ENCODE measurements around the gene SLC49A3.
A peak's percentile ranks its signal among the peaks of the same experiment; 100 is the strongest.

The SLC49A3 gene

GRCh38 chr4:665751-666435, 23.1 kb downstream of the SLC49A3 start:
- no peak for DNase-seq (ENCODE audit: low read depth)

GRCh38 chr4:665381-665750, 23.6 kb downstream of the SLC49A3 start:
- DNase-seq (ENCODE audit: low read depth): no peak

DNA sequence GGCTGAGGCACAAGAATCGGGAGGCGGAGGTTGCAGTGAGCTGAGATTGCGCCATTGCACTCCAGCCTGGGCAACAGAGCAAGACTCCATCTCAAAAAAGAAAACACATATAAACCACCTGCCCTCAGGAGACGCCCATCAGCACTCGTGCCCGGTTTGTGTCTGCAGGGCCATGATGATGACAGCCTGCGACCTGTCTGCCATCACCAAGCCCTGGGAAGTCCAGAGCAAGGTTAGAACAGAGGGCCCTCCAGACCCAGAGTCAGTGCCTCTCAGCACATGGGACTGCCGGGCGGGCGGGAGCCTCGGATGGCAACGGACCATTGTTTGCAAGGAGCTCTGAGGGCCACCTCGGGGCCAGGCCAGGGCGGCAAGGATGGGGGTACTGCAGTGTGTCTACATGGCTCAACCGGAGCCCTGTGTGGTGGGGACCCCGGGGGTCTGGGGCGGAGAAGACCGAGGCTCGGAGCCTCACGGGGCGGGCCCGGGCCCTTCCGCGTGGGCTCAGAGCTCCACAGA, 24.2 kb downstream of the SLC49A3 start:
- no peak for DNase-seq (ENCODE audit: low read depth)

GRCh38 chr4:663438-664428, 25.2 kb downstream of the SLC49A3 start:
- DNase-seq (ENCODE audit: low read depth): peak; percentile 70

- no peak for DNase-seq (ENCODE audit: low read depth)
These were observed 25.9 kb downstream of the SLC49A3 start for GRCh38 chr4:663046-663437.

DNA sequence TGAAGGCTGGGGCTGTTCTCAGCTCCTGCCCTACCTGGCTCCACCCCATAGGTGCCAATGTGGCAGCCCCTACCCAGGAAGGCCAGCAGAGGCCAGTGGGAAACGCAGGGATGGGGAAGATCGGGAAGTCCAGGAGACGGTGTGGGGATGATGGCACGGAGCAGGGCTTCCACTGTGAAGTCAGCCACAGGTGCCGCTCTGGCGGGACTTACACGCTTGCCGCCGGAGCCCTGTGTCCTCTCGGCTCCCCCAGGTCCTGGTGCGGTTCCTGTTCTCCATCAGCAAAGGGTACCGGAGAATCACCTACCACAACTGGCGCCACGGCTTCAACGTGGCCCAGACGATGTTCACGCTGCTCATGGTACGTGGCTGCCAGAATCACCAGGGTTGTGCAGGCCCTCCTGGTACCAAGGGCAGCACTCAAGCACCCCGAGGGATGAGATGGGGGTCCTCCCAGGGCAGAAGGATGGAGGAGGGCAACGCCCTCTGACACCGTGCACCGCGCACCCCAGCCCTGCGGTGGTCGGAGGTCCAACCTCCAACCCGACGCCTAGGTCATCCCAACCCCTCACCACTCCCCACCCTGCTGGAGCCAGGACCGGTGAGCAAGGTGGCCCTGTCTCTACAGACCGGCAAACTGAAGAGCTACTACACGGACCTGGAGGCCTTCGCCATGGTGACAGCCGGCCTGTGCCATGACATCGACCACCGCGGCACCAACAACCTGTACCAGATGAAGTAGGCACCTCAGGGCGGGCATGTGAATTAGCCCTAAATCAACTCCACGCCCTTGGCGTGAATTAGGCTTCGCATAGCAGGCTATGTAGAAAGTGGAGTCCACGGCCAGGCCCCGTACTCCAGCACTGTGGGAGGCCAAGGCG, 26.8 kb downstream of the SLC49A3 start:
- DNase-seq (ENCODE audit: low read depth): no peak

- DNase-seq (ENCODE audit: low read depth): no peak
These were observed 27.7 kb downstream of the SLC49A3 start for GRCh38 chr4:661231-661630.

GRCh38 chr4:660401-660800, 28.6 kb downstream of the SLC49A3 start:
- no peak for DNase-seq (ENCODE audit: low read depth)

- DNase-seq (ENCODE audit: low read depth): no peak
These were observed 29.1 kb downstream of the SLC49A3 start for GRCh38 chr4:659851-660250.

- no peak for DNase-seq (ENCODE audit: low read depth)
These were observed 30.0 kb downstream of the SLC49A3 start for GRCh38 chr4:658681-659667.

DNA sequence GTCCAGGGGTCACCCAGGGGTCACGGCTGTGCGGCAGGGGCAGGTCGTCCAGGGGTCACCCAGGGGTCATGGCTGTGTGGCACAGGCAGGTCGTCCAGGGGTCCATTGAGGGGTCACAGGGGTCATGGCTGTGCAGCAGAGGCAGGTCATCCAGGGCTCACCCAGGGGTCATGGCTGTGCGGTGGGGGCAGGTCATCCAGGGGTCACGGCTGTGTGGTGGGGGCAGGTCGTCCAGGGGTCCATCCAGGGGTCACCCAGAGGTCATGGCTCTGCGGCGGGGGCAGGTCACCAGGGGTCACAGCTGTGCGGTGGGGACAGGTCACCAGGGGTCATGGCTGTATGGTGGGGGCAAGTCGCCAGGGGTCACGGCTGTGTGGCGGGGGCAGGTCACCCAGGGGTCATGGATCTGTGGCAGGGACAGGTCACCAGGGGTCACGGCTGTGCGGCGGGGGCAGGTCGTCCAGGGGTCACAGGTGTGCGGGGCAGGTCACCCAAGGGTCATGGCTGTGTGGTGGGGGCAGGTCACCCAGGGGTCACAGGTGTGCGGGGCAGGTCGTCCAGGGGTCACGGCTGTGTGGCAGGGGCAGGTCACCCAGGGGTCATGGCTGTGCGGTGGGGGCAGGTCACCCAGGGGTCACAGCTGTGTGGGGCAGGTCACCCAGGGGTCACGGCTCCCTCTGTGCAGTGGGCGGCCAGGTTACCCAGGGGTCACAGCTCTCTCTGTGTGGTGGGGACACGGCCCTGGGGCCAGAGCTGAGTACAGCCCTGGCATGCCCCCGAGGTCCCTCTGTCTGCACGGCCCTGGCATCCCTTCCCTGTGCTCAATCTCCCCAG, 30.9 kb downstream of the SLC49A3 start:
- no peak for DNase-seq (ENCODE audit: low read depth)

DNA sequence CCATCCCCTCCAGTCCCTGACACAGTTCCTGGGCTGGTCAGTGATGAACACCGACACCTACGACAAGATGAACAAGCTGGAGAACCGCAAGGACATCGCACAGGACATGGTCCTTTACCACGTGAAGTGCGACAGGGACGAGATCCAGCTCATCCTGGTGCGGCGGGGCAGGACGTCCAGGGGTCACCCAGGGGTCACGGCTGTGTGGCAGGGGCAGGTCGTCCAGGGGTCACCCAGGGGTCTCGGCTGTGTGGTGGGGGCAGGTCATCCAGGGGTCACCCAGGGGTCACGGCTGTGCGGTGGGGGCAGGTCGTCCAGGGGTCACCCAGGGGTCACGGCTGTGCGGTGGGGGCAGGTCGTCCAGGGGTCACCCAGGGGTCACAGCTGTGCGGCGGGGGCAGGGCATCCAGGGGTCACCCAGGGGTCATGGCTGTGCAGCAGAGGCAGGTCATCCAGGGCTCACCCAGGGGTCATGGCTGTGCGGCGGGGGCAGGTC, 31.6 kb downstream of the SLC49A3 start:
- DNase-seq (ENCODE audit: low read depth): no peak

GRCh38 chr4:656436-657337, 32.3 kb downstream of the SLC49A3 start:
- DNase-seq (ENCODE audit: low read depth): no peak

- no peak for DNase-seq (ENCODE audit: low read depth)
These were observed 33.3 kb downstream of the SLC49A3 start for GRCh38 chr4:655464-656151.

DNA sequence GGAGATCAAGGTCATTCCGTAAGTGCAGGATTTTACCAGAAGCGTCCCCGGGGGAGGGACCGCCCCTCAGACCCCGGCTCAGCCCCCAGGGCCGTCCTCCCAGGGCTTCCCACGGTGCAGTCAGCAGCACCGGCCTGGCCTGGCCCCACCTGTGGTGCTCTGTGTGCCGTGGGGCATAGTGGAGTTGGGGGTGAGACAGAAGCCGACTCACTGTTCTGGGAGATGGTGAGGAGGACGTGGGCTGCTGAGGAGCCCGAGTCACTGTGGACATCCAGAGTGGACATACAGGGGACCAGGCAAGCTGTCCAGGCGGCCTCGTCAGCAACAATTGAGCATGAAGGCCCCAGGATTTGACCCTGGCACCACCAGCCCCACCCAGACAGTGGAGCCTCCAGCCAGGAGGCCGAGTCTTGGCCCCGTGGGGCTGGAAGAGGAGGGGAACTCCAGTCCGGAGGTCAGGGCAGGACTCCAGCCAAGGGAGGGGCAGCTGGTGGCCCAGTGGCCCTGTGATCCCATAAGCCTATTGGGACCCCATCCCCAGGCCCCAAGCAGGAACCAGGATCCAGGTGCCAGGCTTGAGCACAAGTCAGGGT, 34.0 kb downstream of the SLC49A3 start:
- DNase-seq (ENCODE audit: low read depth): no peak

DNA sequence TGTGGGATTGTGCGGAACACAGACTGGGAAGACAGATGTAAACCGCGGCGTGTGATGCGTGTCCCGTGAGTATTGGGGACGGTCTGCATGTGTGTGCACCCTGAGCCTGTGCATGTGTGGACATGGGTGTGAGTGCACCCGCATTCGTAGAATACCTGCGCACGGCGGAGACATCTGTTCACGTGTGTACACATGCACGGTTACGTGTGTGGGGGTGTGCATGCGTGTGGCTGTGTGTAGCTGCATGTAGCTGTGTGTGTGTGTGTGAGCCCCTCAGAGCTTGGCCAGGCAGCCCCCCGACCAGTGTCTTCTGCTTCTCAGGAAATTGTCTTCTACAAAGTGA, 34.5 kb downstream of the SLC49A3 start:
- DNase-seq (ENCODE audit: low read depth): no peak

DNA sequence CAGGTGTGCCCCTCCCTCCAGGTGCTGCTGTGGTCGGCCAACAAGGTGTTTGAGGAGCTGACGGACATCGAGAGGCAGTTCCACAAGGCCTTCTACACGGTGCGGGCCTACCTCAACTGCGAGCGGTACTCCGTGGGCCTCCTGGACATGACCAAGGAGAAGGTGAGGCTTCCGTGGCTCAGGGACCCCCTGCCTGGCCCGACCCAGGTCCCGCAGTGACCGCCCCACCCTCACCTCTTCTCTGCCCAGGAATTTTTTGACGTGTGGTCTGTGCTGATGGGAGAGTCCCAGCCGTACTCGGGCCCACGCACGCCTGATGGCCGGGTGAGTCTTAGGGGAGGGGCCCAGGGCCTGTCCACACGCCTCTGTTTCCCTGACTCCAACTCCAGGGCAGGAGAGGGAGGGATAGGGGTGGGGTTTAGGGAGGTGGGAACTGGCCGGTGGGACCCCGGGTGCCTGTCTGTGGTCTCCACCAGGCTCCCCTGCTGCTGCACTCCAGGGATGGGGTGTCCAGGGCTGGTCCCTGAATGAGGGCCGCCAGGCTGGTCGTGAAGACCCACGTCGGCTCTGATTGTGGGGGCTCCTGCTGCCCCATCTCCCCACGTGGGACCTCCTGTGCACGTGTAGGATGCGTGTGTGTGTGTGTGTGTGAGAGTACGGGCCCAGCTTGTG, 35.0 kb downstream of the SLC49A3 start:
- DNase-seq (ENCODE audit: low read depth): no peak

All from stimulated activated CD4-positive, alpha-beta T cell treated with anti-CD3 and anti-CD28 coated beads, Interleukin-2, amount 100 ng/mL, for 4 hours (primary cell).